NB4 (cell line): Measurements from ENCODE around the gene SRGAP3.

Source experiments
- MYC ChIP-seq: IDR thresholded peaks from 2 replicates; pipeline ENCODE4 v1.6.1; 2011; ENCODE audit warnings: low read depth, low read length
- POLR2A ChIP-seq: IDR thresholded peaks from 2 replicates; pipeline ENCODE4 v1.6.1; 2011; ENCODE audit warnings: mild to moderate bottlenecking; ENCODE audit not compliant: insufficient read length; ENCODE audit errors: extremely low read depth
- TF ChIP-seq, protein P1 (sequence below): IDR thresholded peaks from one replicate; pipeline ENCODE4 v1.5.1; 2012; ENCODE audit warnings: low read depth, low read length

DNA sequence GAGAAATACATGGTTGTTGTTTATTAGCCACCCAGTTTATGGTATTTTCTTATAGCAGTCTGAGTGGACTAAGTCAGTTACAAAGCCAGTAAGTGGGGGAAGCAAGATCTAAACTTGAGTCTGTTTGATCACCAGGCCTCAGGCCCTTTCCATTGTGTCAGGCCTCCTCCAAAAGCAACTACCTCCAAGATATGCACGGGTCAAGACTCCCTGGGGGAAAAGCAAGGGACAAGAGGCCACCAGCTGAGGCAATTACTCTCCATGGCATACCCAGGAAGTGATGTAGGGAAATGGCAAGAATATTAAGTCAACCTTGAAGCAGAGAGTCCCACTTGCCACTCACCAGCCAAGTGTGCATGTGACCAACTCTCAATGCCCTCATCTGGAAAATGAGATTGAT lies 28.6 kb upstream of the SRGAP3 start:
- TF ChIP-seq, protein P1, sequence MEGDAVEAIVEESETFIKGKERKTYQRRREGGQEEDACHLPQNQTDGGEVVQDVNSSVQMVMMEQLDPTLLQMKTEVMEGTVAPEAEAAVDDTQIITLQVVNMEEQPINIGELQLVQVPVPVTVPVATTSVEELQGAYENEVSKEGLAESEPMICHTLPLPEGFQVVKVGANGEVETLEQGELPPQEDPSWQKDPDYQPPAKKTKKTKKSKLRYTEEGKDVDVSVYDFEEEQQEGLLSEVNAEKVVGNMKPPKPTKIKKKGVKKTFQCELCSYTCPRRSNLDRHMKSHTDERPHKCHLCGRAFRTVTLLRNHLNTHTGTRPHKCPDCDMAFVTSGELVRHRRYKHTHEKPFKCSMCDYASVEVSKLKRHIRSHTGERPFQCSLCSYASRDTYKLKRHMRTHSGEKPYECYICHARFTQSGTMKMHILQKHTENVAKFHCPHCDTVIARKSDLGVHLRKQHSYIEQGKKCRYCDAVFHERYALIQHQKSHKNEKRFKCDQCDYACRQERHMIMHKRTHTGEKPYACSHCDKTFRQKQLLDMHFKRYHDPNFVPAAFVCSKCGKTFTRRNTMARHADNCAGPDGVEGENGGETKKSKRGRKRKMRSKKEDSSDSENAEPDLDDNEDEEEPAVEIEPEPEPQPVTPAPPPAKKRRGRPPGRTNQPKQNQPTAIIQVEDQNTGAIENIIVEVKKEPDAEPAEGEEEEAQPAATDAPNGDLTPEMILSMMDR = no peak
- no peak for TF ChIP-seq POLR2A
- TF ChIP-seq MYC = no peak
